PC-3 (cell line): ENCODE measurements around the gene SLC43A2. TPM values are rescaled to one million over a fixed set of nuclear protein-coding genes. Genes with fewer than 3 reads are reported as not detected.

Experiments used
- ATAC-seq: fragments of 200-7000 bp; cut with Tn5 transposase; 2 replicates; pipeline ENCODE4 v1.9.1; 2020; ENCODE audit warnings: mild to moderate bottlenecking, moderate library complexity
- BruUV-seq: library from RNA; stranded (reverse); fragments of 400-500 nt; replicated peaks from 2 replicates; lab custom pipeline; 2021; lab: Mats Ljungman, UMichigan
- CTCF ChIA-PET: fragments of 300-600 bp; sonication (Branson Sonifier 250); formaldehyde crosslinking; loops from one replicate; lab custom pipeline; 2022; ENCODE audit warnings: antibody characterized with exemption; lab: Charles Lee
- POLR2A ChIA-PET: fragments of 300-600 bp; sonication (Branson Sonifier 250); formaldehyde crosslinking; loops from one replicate; lab custom pipeline; 2022; ENCODE audit warnings: antibody characterized with exemption; ENCODE audit not compliant: unreplicated experiment; lab: Charles Lee
- DNase-seq: peaks from one replicate; pipeline ENCODE4 v3.0.0-alpha.2; 2015
- H2AFZ ChIP-seq: fragments of 300-600 bp; sonication (generic); 2 replicates; pipeline ENCODE4 v1.6.0; 2016; ENCODE audit warnings: antibody characterized with exemption, low read length
- H3F3A ChIP-seq: fragments of 300-600 bp; sonication (generic); one replicate; pipeline ENCODE4 v1.6.0; 2017; ENCODE audit warnings: antibody characterized with exemption, low read length, control low read depth, mild to moderate bottlenecking; ENCODE audit not compliant: unreplicated experiment
- H3K27ac ChIP-seq: fragments of 300-600 bp; sonication (generic); 2 replicates; pipeline ENCODE4 v1.5.1; 2016; ENCODE audit warnings: mild to moderate bottlenecking, low read length
- H3K27me3 ChIP-seq: fragments of 300-600 bp; sonication (generic); 2 replicates; pipeline ENCODE4 v1.6.1; 2016; ENCODE audit warnings: low read length, mixed read lengths
- H3K36me3 ChIP-seq: fragments of 300-600 bp; sonication (generic); 2 replicates; pipeline ENCODE4 v1.6.1; 2016; ENCODE audit warnings: low read depth, mixed run types, low read length, mixed read lengths
- H3K4me1 ChIP-seq: fragments of 300-600 bp; sonication (generic); 2 replicates; pipeline ENCODE4 v1.5.1; 2016; ENCODE audit warnings: low read length; ENCODE audit not compliant: insufficient read depth
- H3K4me2 ChIP-seq: fragments of 300-600 bp; sonication (generic); 2 replicates; pipeline ENCODE4 v1.6.0; 2016; ENCODE audit warnings: low read length
- H3K4me3 ChIP-seq: fragments of 300-600 bp; sonication (generic); 2 replicates; pipeline ENCODE4 v1.5.1; 2016; ENCODE audit warnings: mild to moderate bottlenecking, low read length, mixed read lengths
- H3K79me2 ChIP-seq: fragments of 300-600 bp; sonication (generic); 2 replicates; pipeline ENCODE4 v1.6.1; 2017; ENCODE audit warnings: low read length, mixed read lengths
- H3K9ac ChIP-seq: fragments of 300-600 bp; sonication (generic); 2 replicates; pipeline ENCODE4 v1.6.0; 2016; ENCODE audit warnings: mild to moderate bottlenecking, low read length
- H3K9me2 ChIP-seq: fragments of 300-600 bp; sonication (generic); replicated peaks from 2 replicates; pipeline ENCODE4 v1.6.1; 2016; ENCODE audit warnings: mixed run types, low read length, mixed read lengths
- H3K9me3 ChIP-seq: fragments of 300-600 bp; sonication (generic); 2 replicates; pipeline ENCODE4 v1.6.1; 2016; ENCODE audit warnings: low read length, mixed read lengths
- H4K20me1 ChIP-seq: fragments of 300-600 bp; sonication (generic); 2 replicates; pipeline ENCODE4 v1.6.1; 2016; ENCODE audit warnings: low read length, mixed read lengths
- EZH2 ChIP-seq: fragments of 300-600 bp; sonication (generic); IDR thresholded peaks from one replicate; pipeline ENCODE4 v1.6.1; 2017; ENCODE audit warnings: antibody characterized with exemption, mild to moderate bottlenecking, low read length; ENCODE audit not compliant: unreplicated experiment
- EZH2phosphoT487 ChIP-seq: fragments of 300-600 bp; sonication (generic); IDR thresholded peaks from 2 replicates; pipeline ENCODE4 v1.6.1; 2018; ENCODE audit warnings: mild to moderate bottlenecking, antibody characterized with exemption, low read length, borderline replicate concordance
- intact Hi-C: fragments of 100-400 bp; cut with micrococcal nuclease; formaldehyde crosslinking; loops from 2 replicates; pipeline ENCODE4 v1.9.0; 2023
- total RNA-seq: library from RNA; depleted of rRNA; stranded (reverse); fragments of >200 nt; gene quantifications from 2 replicates; pipeline ENCODE4 v1.2.3, GENCODE V29; 2014
- TF ChIP-seq, protein P1 (sequence below): fragments of 300-600 bp; sonication (generic); conservative IDR thresholded peaks from 2 replicates; pipeline ENCODE4 v1.5.1; 2017; ENCODE audit warnings: antibody characterized with exemption, low read depth, mild to moderate bottlenecking, low read length

Gene SLC43A2
- total RNA-seq, 1 experiment from 2014 or later: 6.2 TPM

- Histone ChIP-seq H3K27ac (peak overlapping the region; percentile 49), H3F3A (no peaks in the 10 kb centered on the region), H3K79me2 (no peaks in the 10 kb centered on the region), H3K9ac (no peak overlapping the region), H3K4me2 (peak overlapping the region; percentile 46), H3K9me3 (no peaks in the 10 kb centered on the region), H2AFZ (peak overlapping the region; percentile 59), H3K9me2 (no peaks in the 10 kb centered on the region), H3K36me3 (no peaks in the 10 kb centered on the region), H3K4me1 (peaks cover 10% of the 10 kb centered on the region), H3K4me3 (no peak overlapping the region), H4K20me1 (no peaks in the 10 kb centered on the region), H3K27me3 (no peaks in the 10 kb centered on the region)
- intact Hi-C loops: no loop called here
- TF ChIP-seq, protein P1, sequence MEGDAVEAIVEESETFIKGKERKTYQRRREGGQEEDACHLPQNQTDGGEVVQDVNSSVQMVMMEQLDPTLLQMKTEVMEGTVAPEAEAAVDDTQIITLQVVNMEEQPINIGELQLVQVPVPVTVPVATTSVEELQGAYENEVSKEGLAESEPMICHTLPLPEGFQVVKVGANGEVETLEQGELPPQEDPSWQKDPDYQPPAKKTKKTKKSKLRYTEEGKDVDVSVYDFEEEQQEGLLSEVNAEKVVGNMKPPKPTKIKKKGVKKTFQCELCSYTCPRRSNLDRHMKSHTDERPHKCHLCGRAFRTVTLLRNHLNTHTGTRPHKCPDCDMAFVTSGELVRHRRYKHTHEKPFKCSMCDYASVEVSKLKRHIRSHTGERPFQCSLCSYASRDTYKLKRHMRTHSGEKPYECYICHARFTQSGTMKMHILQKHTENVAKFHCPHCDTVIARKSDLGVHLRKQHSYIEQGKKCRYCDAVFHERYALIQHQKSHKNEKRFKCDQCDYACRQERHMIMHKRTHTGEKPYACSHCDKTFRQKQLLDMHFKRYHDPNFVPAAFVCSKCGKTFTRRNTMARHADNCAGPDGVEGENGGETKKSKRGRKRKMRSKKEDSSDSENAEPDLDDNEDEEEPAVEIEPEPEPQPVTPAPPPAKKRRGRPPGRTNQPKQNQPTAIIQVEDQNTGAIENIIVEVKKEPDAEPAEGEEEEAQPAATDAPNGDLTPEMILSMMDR: no peak
- TF ChIP-seq EZH2phosphoT487 (no peak), EZH2 (no peak)
- no peak for DNase-seq
- ChIA-PET POLR2A (no interaction called here), CTCF (interaction anchor here (0.9 kb wide), 1 partner anchor 53 kb away, joined by 3 read pairs; no protein-coding TSS in a partner anchor)
- no peak; the same call in 1 of the 2 replicates for ATAC-seq
- BruUV-seq: TSS peak; percentile 46
Observed at GRCh38 chr17:1577583-1578013, 51.0 kb downstream of the SLC43A2 start.

- TF ChIP-seq EZH2phosphoT487: no peak
- TF ChIP-seq EZH2: no peak
- TF ChIP-seq, protein P1: no peak
- ATAC-seq (peak; percentile 93), DNase-seq (peak; percentile 77)
- Histone ChIP-seq H3K79me2 (no peaks in the 10 kb centered on the region), H3K4me2 (peak overlapping the region; percentile 46), H3F3A (no peaks in the 10 kb centered on the region), H3K36me3 (no peaks in the 10 kb centered on the region), H2AFZ (peak overlapping the region; percentile 59), H3K27me3 (no peaks in the 10 kb centered on the region), H3K9me2 (no peaks in the 10 kb centered on the region), H3K9me3 (no peaks in the 10 kb centered on the region), H3K4me3 (no peak overlapping the region), H4K20me1 (no peaks in the 10 kb centered on the region), H3K27ac (peak overlapping the region; percentile 49), H3K9ac (no peak overlapping the region), H3K4me1 (peaks cover 10% of the 10 kb centered on the region)
- no TSS peak for BruUV-seq
- intact Hi-C loops: no loop called here
- ChIA-PET POLR2A (no interaction called here), CTCF (interaction anchor here (0.9 kb wide), 1 partner anchor 53 kb away, joined by 3 read pairs; no protein-coding TSS in a partner anchor)
Observed at GRCh38 chr17:1577182-1577581, 51.5 kb downstream of the SLC43A2 start.

DNA sequence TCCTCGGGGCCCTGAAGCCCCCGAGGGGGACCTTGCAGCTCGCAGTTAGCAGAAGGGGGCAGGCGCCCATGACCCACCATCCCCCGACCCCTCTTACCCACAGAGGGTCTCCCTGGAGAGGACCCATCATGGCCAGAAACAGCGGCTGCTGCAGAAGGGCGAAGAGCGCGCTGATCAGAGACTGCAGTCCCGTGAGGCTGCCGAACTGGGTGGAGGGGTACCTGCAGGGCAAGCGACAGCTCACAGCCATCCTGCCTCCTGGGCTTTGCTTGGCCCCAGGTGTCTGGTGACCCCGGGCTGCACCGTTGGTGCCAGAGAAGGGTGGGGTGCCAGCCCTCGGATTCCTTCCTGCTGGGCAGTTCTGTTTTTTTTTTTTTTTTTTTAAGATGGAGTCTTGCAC lies 52.1 kb downstream of the SLC43A2 start:
- intact Hi-C loops: no loop called here
- H3K4me2 ChIP-seq: no peak overlapping the region
- DNase-seq (no peak), ATAC-seq (no peak)
- H3K4me3 ChIP-seq: no peak overlapping the region
- H3K27ac ChIP-seq: no peak overlapping the region
- H3K9me2 ChIP-seq: no peaks in the 10 kb centered on the region
- ChIA-PET POLR2A (no interaction called here), CTCF (no interaction called here)
- H2AFZ ChIP-seq: no peak overlapping the region
- H3K9me3 ChIP-seq: no peaks in the 10 kb centered on the region
- TF ChIP-seq EZH2: no peak
- TF ChIP-seq, protein P1: no peak
- no peaks in the 10 kb centered on the region for H4K20me1 ChIP-seq
- no peaks in the 10 kb centered on the region for H3K36me3 ChIP-seq
- H3K9ac ChIP-seq: no peak overlapping the region
- no peaks in the 10 kb centered on the region for H3K79me2 ChIP-seq
- no peaks in the 10 kb centered on the region for H3F3A ChIP-seq
- no TSS peak for BruUV-seq
- peaks cover 10% of the 10 kb centered on the region for H3K4me1 ChIP-seq
- H3K27me3 ChIP-seq: no peaks in the 10 kb centered on the region
